ENCODE data around the gene TPRG1L.

TPRG1L gene

DNA sequence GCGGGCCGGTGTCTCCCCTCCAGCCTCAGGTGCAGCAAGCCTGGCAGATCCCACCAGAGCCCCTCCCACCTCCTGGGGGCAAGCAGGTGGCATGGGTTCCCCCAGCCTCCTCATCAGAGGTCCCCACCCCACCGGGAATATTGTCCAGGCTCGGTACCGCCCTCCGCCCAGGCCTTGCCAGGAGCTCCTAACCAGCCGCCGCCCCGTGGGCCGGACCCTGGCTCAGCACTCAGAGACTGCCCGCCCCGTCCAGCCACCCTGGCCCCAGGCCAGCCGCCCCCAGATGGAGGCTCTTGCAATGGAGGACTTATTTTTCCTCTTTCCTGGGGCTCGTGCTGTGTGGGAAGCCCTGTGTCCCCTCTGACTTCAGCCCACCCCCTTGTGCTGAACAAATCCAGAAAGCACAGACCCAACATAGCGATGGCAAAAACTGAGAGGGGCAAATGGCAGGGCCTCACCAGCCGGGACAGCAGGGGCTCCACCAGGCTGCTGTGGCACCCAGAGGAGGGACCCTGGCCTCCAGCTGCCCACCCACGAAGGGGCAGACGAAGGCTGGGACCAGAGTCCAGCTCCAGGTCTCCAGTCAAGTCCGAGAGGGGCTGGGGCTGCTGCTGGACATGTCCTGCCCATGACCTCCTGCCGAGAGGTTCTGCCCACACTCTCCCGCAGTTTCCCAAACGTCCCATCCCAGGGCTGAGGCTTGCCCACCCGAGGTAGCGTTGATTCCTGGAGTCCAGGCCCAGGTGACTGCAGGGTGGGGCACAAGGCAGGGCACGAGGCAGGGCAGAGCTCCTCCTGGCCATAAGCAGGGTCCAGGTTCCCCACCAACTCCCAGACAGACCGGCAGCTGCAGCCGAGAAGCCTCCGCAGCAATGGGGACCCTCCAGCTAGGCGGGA is 21.0 kb upstream of the TPRG1L start:
- TF ChIP-seq CTCF (IDR thresholded peaks at IDR 0.05; ENCODE audit: insufficient read depth, low read depth, low read length, missing control alignments): no peak
- no peak overlapping the region for H3K4me3 ChIP-seq (ENCODE audit: low read length)
- no peak for DNase-seq (ENCODE audit: low read depth)

DNA sequence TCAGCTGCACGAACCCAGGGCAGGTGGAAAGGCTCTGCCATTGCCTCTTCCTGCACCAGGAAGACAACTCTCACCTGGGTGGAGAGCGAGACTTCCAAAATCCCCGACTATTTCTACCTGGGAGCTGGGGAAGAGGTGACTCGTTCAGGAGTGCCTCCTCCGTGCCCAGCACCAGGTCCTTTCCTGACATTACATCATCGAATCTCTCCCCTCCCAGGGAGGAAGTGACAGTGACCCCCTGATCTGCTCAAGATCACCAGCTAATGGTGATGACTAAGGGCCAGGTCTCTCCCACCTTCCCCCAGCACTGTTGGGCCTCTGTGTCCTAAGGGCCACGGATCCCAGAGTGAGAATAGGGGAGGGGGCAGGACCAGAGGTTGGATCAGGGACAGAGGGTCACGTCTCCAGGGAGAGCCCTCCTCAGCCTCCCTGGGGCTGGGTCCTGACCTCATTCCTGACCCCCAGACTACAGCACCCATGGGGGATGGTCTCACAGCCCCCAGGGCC is 20.3 kb upstream of the TPRG1L start:
- no peak overlapping the region for H3K4me3 ChIP-seq (ENCODE audit: low read length)
- no peak for TF ChIP-seq CTCF (IDR thresholded peaks at IDR 0.05; ENCODE audit: insufficient read depth, low read depth, low read length, missing control alignments)
- no peak for DNase-seq (ENCODE audit: low read depth)

DNA sequence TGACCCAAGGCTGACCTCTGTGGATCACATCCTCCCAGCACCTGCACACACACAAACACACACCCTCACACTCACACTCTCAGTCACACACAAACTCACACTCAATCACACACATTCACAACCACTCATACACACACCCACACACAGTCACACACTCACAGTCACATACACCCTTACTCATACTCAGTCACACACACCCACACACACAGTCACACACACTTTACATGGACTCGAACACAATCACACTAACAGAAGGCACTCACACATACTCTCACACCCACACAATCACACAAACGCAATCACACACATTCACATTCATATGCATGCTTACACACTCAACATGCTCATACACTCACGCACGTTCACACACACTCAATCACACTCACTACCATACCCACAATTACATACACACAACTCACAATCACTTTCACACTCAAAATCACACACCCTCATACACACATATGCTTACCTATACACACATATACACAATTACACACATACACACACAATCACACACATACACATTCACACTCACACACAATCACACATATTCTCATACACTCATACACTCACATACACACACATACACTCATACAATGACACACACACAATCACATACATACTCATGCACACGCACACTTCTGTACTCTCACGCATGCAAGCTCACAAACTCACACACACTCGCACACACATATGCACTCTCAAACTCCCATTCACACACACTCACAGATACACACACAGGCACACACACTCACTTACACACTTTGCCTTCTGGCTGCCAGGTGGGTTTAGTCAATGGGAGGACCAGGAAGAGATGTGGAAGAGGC is 19.6 kb upstream of the TPRG1L start:
- no peak for TF ChIP-seq CTCF (IDR thresholded peaks at IDR 0.05; ENCODE audit: insufficient read depth, low read depth, low read length, missing control alignments)
- no peak overlapping the region for H3K4me3 ChIP-seq (ENCODE audit: low read length)
- DNase-seq (ENCODE audit: low read depth): no peak

DNA sequence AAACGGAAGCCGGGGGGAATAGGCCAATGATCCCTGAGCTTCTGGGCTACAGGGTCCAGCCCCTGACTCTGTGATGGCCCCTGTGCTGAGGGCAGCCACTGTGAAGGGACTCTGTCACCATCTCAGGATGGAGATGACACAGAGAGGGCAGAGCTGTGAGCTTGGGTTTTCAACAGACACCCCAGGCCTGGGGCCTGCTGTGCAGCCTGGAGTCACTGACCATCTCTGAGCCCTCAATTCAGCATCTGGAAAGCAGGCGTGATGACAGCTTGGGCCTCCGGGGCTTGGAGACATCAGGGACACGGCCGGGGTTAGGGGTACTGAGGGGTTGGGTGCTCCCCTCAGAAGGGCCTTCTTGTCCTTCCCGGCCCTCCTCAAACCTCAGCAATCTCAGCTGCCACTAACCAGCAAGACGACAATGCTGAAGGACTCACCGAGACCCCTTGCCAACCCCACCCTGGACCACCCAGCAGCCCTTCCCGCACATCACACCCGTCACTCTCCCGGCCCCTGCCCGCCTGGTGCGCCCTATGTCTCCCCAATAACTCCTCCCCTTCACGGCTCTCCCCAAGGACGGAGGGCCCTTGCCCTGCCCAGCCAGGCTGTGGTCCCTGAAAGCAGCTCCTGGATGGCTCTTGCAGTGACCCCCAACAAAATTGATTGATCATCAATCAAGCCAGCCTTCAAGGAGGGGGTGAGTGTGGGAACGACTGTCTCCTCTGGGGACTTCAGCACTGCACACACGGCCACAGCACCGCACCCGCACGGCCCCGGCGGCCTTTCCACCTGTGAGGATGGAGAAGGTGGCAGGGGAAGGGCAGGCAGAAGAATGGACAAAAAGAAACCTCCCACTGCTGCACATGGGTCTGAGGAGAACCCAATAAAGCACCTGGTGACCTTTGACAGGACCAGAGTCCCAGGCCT is 17.8 kb upstream of the TPRG1L start:
- H3K4me3 ChIP-seq (ENCODE audit: low read length): no peak overlapping the region
- no peak for DNase-seq (ENCODE audit: low read depth)
- no peak for TF ChIP-seq CTCF (IDR thresholded peaks at IDR 0.05; ENCODE audit: insufficient read depth, low read depth, low read length, missing control alignments)

GRCh38 chr1:3607703-3608065 is 17.1 kb upstream of the TPRG1L start:
- no peak for DNase-seq (ENCODE audit: low read depth)
- no peak for TF ChIP-seq CTCF (IDR thresholded peaks at IDR 0.05; ENCODE audit: insufficient read depth, low read depth, low read length, missing control alignments)
- no peak overlapping the region for H3K4me3 ChIP-seq (ENCODE audit: low read length)

DNA sequence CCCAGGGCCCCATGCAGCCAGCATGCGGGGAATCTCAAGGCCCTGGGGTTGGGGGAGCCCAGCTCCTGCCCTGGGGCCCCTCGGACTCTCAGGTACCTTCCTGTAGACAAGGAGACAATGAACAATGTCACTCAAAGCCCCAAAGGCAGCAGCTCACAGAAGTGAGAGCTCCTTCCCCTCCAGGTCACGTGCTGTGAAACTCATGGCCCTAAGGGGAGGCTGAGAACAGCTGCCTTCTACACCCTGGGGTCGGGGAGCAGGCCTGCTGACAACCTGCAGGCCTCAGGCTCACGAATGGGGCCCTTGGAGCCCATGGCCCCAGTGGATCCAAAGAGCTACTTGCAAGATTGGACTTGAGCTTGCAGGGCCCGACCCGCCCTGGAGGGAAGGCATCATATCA is 16.7 kb upstream of the TPRG1L start:
- no peak overlapping the region for H3K4me3 ChIP-seq (ENCODE audit: low read length)
- no peak for TF ChIP-seq CTCF (IDR thresholded peaks at IDR 0.05; ENCODE audit: insufficient read depth, low read depth, low read length, missing control alignments)
- DNase-seq (ENCODE audit: low read depth): no peak

All from epithelial cell of esophagus (primary cell).